ENCODE measurements around the gene LAPTM4A.

The LAPTM4A gene

GRCh38 chr2:20012282-20013125 is 38.9 kb downstream of the LAPTM4A start, which contains the start of gene MATN3:
Gene MATN3 (minus strand): TSS chr2:20012668. CDS start chr2:20012631, 37 bp downstream.
- H3K27ac ChIP-seq = no peak within 1 kb of the TSS
- TF ChIP-seq CTCF (conservative IDR thresholded peaks at IDR 0.05) (no peak), ZFX (IDR thresholded peaks at IDR 0.05) (no peak)

GRCh38 chr2:20012032-20012281 is 39.5 kb downstream of the LAPTM4A start:
- TF ChIP-seq ZFX (IDR thresholded peaks at IDR 0.05) (no peak), CTCF (conservative IDR thresholded peaks at IDR 0.05) (no peak)
- H3K27ac ChIP-seq = no peak overlapping the region

- TF ChIP-seq ZFX (IDR thresholded peaks at IDR 0.05) = no peak
- TF ChIP-seq CTCF (conservative IDR thresholded peaks at IDR 0.05) = no peak
- no peak overlapping the region for H3K27ac ChIP-seq
Measured at GRCh38 chr2:20011276-20012031, 40.0 kb downstream of the LAPTM4A start.

- H3K27ac ChIP-seq = no peak overlapping the region
- TF ChIP-seq CTCF (conservative IDR thresholded peaks at IDR 0.05) (no peak), ZFX (IDR thresholded peaks at IDR 0.05) (no peak)
Measured at GRCh38 chr2:20008703-20009102, 42.7 kb downstream of the LAPTM4A start.

GRCh38 chr2:20005891-20006470 is 45.4 kb downstream of the LAPTM4A start:
- TF ChIP-seq ZFX (IDR thresholded peaks at IDR 0.05) (no peak), CTCF (conservative IDR thresholded peaks at IDR 0.05) (no peak)
- no peak overlapping the region for H3K27ac ChIP-seq

GRCh38 chr2:20005067-20005627 is 46.3 kb downstream of the LAPTM4A start:
- no peak overlapping the region for H3K27ac ChIP-seq
- no peak for TF ChIP-seq ZFX (IDR thresholded peaks at IDR 0.05)
- TF ChIP-seq CTCF (conservative IDR thresholded peaks at IDR 0.05) = no peak
